OCI-LY1 (cell line): Measurements from ENCODE around the gene OTOL1.

ENCODE experiments used
- H2AFZ ChIP-seq: fragments of 200-600 bp; sonication (generic), shearing (Covaris generic); 2 replicates; pipeline ENCODE4 v1.6.0; 2014; ENCODE audit warnings: antibody characterized with exemption, mild to moderate bottlenecking, low read length
- H3F3A ChIP-seq: fragments of 200-600 bp; sonication (generic), shearing (Covaris generic); 2 replicates; pipeline ENCODE4 v1.6.0; 2014; ENCODE audit warnings: mild to moderate bottlenecking, antibody characterized with exemption, low read length, moderate library complexity; ENCODE audit not compliant: insufficient read depth
- H3K27ac ChIP-seq: fragments of 200-600 bp; sonication (generic); 2 replicates; pipeline ENCODE4 v1.5.1; 2014; ENCODE audit warnings: low read length, mixed run types, mild to moderate bottlenecking, low read depth; ENCODE audit not compliant: poor library complexity, severe bottlenecking
- H3K27me3 ChIP-seq: fragments of 200-600 bp; sonication (generic); 2 replicates; pipeline ENCODE4 v1.6.0; 2014; ENCODE audit warnings: antibody characterized with exemption, mild to moderate bottlenecking, low read length, moderate library complexity; ENCODE audit not compliant: insufficient read depth
- H3K36me3 ChIP-seq: fragments of 200-600 bp; sonication (generic); 2 replicates; pipeline ENCODE4 v1.6.1; 2014; ENCODE audit warnings: mild to moderate bottlenecking, antibody characterized with exemption, low read length, moderate library complexity, mixed read lengths; ENCODE audit not compliant: insufficient read depth
- H3K4me1 ChIP-seq: fragments of 200-600 bp; sonication (generic); 2 replicates; pipeline ENCODE4 v1.5.1; 2014; ENCODE audit warnings: mild to moderate bottlenecking, low read length, moderate library complexity; ENCODE audit not compliant: insufficient read depth, severe bottlenecking
- H3K4me2 ChIP-seq: fragments of 200-600 bp; sonication (generic), shearing (Covaris generic); 2 replicates; pipeline ENCODE4 v1.6.1; 2014; ENCODE audit warnings: low read length
- H3K4me3 ChIP-seq: fragments of 200-600 bp; sonication (generic); 2 replicates; pipeline ENCODE4 v1.5.1; 2014; ENCODE audit warnings: low read length, low read depth, mild to moderate bottlenecking, mixed read lengths; ENCODE audit not compliant: poor library complexity, severe bottlenecking
- H3K79me2 ChIP-seq: fragments of 200-600 bp; shearing (Covaris generic); 2 replicates; pipeline ENCODE4 v1.6.1; 2016; ENCODE audit warnings: mixed run types, low read length, mixed read lengths; ENCODE audit not compliant: insufficient read depth
- H3K9ac ChIP-seq: fragments of 200-600 bp; sonication (generic), shearing (Covaris generic); 2 replicates; pipeline ENCODE4 v1.6.1; 2014; ENCODE audit warnings: mild to moderate bottlenecking, low read length, mixed read lengths
- H3K9me2 ChIP-seq: fragments of 200-600 bp; sonication (generic), shearing (Covaris generic); 2 replicates; pipeline ENCODE4 v1.6.1; 2014; ENCODE audit warnings: low read depth, mild to moderate bottlenecking, low read length, mixed read lengths
- H3K9me3 ChIP-seq: fragments of 200-600 bp; shearing (Covaris generic); 2 replicates; pipeline ENCODE4 v1.6.1; 2014; ENCODE audit warnings: low read length, mixed read lengths
- H4K20me1 ChIP-seq: fragments of 200-600 bp; sonication (generic), shearing (Covaris generic); 2 replicates; pipeline ENCODE4 v1.6.0; 2016; ENCODE audit warnings: mild to moderate bottlenecking, low read length; ENCODE audit not compliant: insufficient read depth
- EZH2 ChIP-seq: fragments of 200-600 bp; sonication (generic), shearing (Covaris generic); IDR thresholded peaks from 2 replicates; pipeline ENCODE4 v1.8.0; 2017; ENCODE audit warnings: borderline replicate concordance, mixed run types, mild to moderate bottlenecking, antibody characterized with exemption, low read length, moderate library complexity, mixed read lengths
- TF ChIP-seq, protein P1 (sequence below): fragments of 200-600 bp; sonication (generic), shearing (Covaris generic); IDR thresholded peaks from 2 replicates; pipeline ENCODE4 v1.5.1; 2017; ENCODE audit warnings: mild to moderate bottlenecking, antibody characterized with exemption, low read length, moderate library complexity, mixed read lengths

Gene OTOL1

DNA sequence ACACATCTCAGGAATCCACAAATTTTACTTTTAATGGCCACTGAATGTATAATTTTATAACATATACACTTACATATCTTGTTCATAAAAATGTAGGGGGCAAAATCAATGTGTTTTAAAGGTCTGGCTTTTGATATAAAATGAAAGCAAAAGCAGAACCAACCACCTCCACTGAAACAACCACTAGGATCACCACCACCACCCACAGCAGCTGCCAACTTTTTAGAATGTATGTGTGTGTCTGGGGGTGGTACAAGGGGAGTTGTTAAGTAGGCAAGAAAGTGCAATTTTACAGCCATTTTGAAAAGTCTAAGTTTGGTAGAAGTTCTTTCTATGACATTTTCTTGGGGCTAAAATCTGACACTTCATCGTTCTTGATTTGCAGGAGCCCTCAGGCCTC is 44.0 kb downstream of the OTOL1 start:
- no peak overlapping the region for H3K4me3 ChIP-seq
- H3K4me2 ChIP-seq: no peak overlapping the region
- H3K9me3 ChIP-seq: no peaks in the 10 kb centered on the region
- no peaks in the 10 kb centered on the region for H3F3A ChIP-seq
- no peaks in the 10 kb centered on the region for H3K27me3 ChIP-seq
- no peaks in the 10 kb centered on the region for H3K4me1 ChIP-seq
- no peak overlapping the region for H3K27ac ChIP-seq
- H3K36me3 ChIP-seq: no peaks in the 10 kb centered on the region
- H3K79me2 ChIP-seq: no peaks in the 10 kb centered on the region
- no peak overlapping the region for H2AFZ ChIP-seq
- no peak for TF ChIP-seq EZH2
- TF ChIP-seq, protein P1, sequence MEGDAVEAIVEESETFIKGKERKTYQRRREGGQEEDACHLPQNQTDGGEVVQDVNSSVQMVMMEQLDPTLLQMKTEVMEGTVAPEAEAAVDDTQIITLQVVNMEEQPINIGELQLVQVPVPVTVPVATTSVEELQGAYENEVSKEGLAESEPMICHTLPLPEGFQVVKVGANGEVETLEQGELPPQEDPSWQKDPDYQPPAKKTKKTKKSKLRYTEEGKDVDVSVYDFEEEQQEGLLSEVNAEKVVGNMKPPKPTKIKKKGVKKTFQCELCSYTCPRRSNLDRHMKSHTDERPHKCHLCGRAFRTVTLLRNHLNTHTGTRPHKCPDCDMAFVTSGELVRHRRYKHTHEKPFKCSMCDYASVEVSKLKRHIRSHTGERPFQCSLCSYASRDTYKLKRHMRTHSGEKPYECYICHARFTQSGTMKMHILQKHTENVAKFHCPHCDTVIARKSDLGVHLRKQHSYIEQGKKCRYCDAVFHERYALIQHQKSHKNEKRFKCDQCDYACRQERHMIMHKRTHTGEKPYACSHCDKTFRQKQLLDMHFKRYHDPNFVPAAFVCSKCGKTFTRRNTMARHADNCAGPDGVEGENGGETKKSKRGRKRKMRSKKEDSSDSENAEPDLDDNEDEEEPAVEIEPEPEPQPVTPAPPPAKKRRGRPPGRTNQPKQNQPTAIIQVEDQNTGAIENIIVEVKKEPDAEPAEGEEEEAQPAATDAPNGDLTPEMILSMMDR: no peak
- no peaks in the 10 kb centered on the region for H4K20me1 ChIP-seq
- no peak overlapping the region for H3K9ac ChIP-seq
- no peaks in the 10 kb centered on the region for H3K9me2 ChIP-seq

DNA sequence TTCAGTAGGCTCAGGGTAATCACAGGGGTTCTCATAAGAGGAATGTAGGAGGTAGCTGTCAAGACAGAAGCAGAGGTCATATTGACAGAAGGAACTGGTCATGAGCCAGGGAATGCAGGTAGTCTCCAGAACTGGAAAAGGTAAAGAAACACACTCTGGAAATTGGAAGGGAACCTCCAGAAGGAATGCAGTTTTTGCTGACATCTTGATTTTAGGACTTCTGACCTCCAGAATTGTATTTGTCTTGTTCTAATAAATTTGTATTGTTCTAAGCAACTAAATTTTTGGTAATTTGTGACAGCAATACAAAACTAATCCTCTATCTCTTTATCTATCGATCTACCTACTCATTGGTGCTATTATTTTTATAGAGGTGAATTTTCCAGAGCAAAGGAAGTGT is 49.2 kb downstream of the OTOL1 start:
- no peak for TF ChIP-seq EZH2
- TF ChIP-seq, protein P1: no peak
- Histone ChIP-seq H3K27ac (no peak overlapping the region), H2AFZ (no peak overlapping the region), H3F3A (no peaks in the 10 kb centered on the region), H3K4me1 (no peaks in the 10 kb centered on the region), H3K4me3 (no peak overlapping the region), H3K27me3 (no peaks in the 10 kb centered on the region), H3K9me2 (no peaks in the 10 kb centered on the region), H3K36me3 (no peaks in the 10 kb centered on the region), H3K4me2 (no peak overlapping the region), H3K9me3 (no peaks in the 10 kb centered on the region), H4K20me1 (no peaks in the 10 kb centered on the region), H3K79me2 (no peaks in the 10 kb centered on the region), H3K9ac (no peak overlapping the region)

DNA sequence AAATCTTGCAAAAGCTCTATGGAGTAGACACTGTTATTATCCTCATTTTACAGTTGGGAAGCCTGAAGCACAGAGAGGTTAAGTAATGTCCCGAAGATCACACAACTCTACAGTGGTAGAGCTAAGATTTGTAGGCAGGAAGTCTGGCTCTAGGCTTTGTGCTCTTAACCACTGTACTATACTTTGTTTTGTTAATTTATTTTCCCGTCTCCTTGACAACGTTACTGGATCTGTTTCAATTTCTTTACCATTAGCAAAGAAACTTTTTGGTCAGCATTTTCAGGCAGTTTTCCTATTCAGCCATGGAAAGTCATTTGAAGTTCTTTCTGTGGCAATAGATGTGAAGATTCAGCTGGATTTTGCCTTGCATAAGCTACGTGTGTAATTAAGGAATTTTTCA is 51.7 kb downstream of the OTOL1 start:
- no peaks in the 10 kb centered on the region for H3K27me3 ChIP-seq
- H3K27ac ChIP-seq: no peak overlapping the region
- TF ChIP-seq EZH2: no peak
- TF ChIP-seq, protein P1: no peak
- no peaks in the 10 kb centered on the region for H3K4me1 ChIP-seq
- no peak overlapping the region for H3K9ac ChIP-seq
- no peaks in the 10 kb centered on the region for H4K20me1 ChIP-seq
- H3K4me2 ChIP-seq: no peak overlapping the region
- no peaks in the 10 kb centered on the region for H3K79me2 ChIP-seq
- H3F3A ChIP-seq: no peaks in the 10 kb centered on the region
- H2AFZ ChIP-seq: no peak overlapping the region
- no peaks in the 10 kb centered on the region for H3K9me3 ChIP-seq
- H3K36me3 ChIP-seq: no peaks in the 10 kb centered on the region
- no peak overlapping the region for H3K4me3 ChIP-seq
- no peaks in the 10 kb centered on the region for H3K9me2 ChIP-seq
